ENCODE measurements around the gene CECR2. TPM values are rescaled to one million over a fixed set of nuclear protein-coding genes. Genes with fewer than 3 reads are reported as not detected.

CECR2 gene
- total and polyA plus RNA-seq, 10 of the 15 experiments (the other 5 are each of a cell fraction or from before 2014, with no cell fraction given) = 0.01 to 0.08 (median 0.01) TPM; not detected in 7

GRCh38 chr22:17384612-17385330 is 15.5 kb downstream of the CECR2 start:
- ATAC-seq (no peak), FAIRE-seq (no peak), DNase-seq (ENCODE audit: low read depth, low spot score) (no peak)
- ChIA-PET CTCF (no interaction called here), RAD21 (ENCODE audit: unreplicated experiment) (no interaction called here), POLR2A (no interaction called here), SMC1A (ENCODE audit: uncharacterized antibody, unreplicated experiment) (no interaction called here)
- Histone ChIP-seq H3K79me2 (ENCODE audit: control insufficient read depth, insufficient read depth, low read length) (no peaks in the 10 kb centered on the region), H3K36me3 (ENCODE audit: control insufficient read depth in 2 of 2, insufficient read depth in 2 of 2, low read length in 1 of 2) (no peaks in the 10 kb centered on the region), H3K27me3 (replicated peaks in 1 of 2; ENCODE audit: control insufficient read depth in 2 of 2, insufficient read depth in 2 of 2, low read length in 1 of 2) (no peaks in the 10 kb centered on the region; a peak in 1 of 4 replicates), H3K4me3 (no peak overlapping the region), H3K9ac (ENCODE audit: control insufficient read depth, insufficient read depth, low read length) (no peak overlapping the region), H4K20me1 (ENCODE audit: control insufficient read depth, insufficient read depth) (no peaks in the 10 kb centered on the region), H2AFZ (ENCODE audit: control insufficient read depth, low read depth, low read length) (no peak overlapping the region), H3K4me2 (ENCODE audit: control insufficient read depth, insufficient read depth) (no peak overlapping the region), H3K9me3 (replicated peaks; ENCODE audit: control insufficient read depth, insufficient read depth, low read length) (no peaks in the 10 kb centered on the region; the same call in 1 of the 3 replicates), H3K4me1 (ENCODE audit: control insufficient read depth, insufficient read depth, low read length) (no peaks in the 10 kb centered on the region), H3K27ac (ENCODE audit: control insufficient read depth, insufficient read depth) (no peak overlapping the region)
- in situ Hi-C loops (cut with MboI) (no loop called here), intact Hi-C loops (cut with micrococcal nuclease; ENCODE audit: unreplicated experiment) (no loop called here)
- 29% methylated on average over 7 of the region's 7 CpGs for WGBS (ENCODE audit: insufficient coverage, insufficient replicate concordance, low lambda C conversion rate, missing lambda C conversion rate)
- no TSS peak for BruUV-seq (replicated peaks)
- no peak for TF ChIP-seq KDM1A (IDR thresholded peaks at IDR 0.05; ENCODE audit: borderline replicate concordance)
- TF ChIP-seq SMC3 (IDR thresholded peaks at IDR 0.05; ENCODE audit: borderline replicate concordance, low read length) = no peak
- TF ChIP-seq ZNF274 (IDR thresholded peaks at IDR 0.05; ENCODE audit: insufficient read depth, insufficient read length) = no peak
- TF ChIP-seq ZNF217 (IDR thresholded peaks at IDR 0.05) = no peak
- TF ChIP-seq, protein P1, sequence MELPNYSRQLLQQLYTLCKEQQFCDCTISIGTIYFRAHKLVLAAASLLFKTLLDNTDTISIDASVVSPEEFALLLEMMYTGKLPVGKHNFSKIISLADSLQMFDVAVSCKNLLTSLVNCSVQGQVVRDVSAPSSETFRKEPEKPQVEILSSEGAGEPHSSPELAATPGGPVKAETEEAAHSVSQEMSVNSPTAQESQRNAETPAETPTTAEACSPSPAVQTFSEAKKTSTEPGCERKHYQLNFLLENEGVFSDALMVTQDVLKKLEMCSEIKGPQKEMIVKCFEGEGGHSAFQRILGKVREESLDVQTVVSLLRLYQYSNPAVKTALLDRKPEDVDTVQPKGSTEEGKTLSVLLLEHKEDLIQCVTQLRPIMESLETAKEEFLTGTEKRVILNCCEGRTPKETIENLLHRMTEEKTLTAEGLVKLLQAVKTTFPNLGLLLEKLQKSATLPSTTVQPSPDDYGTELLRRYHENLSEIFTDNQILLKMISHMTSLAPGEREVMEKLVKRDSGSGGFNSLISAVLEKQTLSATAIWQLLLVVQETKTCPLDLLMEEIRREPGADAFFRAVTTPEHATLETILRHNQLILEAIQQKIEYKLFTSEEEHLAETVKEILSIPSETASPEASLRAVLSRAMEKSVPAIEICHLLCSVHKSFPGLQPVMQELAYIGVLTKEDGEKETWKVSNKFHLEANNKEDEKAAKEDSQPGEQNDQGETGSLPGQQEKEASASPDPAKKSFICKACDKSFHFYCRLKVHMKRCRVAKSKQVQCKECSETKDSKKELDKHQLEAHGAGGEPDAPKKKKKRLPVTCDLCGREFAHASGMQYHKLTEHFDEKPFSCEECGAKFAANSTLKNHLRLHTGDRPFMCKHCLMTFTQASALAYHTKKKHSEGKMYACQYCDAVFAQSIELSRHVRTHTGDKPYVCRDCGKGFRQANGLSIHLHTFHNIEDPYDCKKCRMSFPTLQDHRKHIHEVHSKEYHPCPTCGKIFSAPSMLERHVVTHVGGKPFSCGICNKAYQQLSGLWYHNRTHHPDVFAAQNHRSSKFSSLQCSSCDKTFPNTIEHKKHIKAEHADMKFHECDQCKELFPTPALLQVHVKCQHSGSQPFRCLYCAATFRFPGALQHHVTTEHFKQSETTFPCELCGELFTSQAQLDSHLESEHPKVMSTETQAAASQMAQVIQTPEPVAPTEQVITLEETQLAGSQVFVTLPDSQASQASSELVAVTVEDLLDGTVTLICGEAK (IDR thresholded peaks at IDR 0.05; ENCODE audit: borderline replicate concordance) = no peak
- no peak for TF ChIP-seq ZNF207 (IDR thresholded peaks at IDR 0.05; ENCODE audit: borderline replicate concordance)
- TF ChIP-seq, protein P2, sequence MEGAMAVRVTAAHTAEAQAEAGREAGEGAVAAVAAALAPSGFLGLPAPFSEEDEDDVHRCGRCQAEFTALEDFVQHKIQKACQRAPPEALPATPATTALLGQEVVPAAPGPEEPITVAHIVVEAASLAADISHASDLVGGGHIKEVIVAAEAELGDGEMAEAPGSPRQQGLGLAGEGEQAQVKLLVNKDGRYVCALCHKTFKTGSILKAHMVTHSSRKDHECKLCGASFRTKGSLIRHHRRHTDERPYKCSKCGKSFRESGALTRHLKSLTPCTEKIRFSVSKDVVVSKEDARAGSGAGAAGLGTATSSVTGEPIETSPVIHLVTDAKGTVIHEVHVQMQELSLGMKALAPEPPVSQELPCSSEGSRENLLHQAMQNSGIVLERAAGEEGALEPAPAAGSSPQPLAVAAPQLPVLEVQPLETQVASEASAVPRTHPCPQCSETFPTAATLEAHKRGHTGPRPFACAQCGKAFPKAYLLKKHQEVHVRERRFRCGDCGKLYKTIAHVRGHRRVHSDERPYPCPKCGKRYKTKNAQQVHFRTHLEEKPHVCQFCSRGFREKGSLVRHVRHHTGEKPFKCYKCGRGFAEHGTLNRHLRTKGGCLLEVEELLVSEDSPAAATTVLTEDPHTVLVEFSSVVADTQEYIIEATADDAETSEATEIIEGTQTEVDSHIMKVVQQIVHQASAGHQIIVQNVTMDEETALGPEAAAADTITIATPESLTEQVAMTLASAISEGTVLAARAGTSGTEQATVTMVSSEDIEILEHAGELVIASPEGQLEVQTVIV (IDR thresholded peaks at IDR 0.05; ENCODE audit: borderline replicate concordance, partially characterized antibody) = no peak
- TF ChIP-seq, protein P3, sequence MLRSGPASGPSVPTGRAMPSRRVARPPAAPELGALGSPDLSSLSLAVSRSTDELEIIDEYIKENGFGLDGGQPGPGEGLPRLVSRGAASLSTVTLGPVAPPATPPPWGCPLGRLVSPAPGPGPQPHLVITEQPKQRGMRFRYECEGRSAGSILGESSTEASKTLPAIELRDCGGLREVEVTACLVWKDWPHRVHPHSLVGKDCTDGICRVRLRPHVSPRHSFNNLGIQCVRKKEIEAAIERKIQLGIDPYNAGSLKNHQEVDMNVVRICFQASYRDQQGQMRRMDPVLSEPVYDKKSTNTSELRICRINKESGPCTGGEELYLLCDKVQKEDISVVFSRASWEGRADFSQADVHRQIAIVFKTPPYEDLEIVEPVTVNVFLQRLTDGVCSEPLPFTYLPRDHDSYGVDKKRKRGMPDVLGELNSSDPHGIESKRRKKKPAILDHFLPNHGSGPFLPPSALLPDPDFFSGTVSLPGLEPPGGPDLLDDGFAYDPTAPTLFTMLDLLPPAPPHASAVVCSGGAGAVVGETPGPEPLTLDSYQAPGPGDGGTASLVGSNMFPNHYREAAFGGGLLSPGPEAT (IDR thresholded peaks at IDR 0.05; ENCODE audit: low read depth) = no peak
- TF ChIP-seq E2F8 (IDR thresholded peaks at IDR 0.05; ENCODE audit: low read depth, partially characterized antibody) = no peak
- no peak for TF ChIP-seq NFYA (IDR thresholded peaks at IDR 0.05; ENCODE audit: borderline replicate concordance, low read depth, low read length)
- TF ChIP-seq SPI1 (IDR thresholded peaks at IDR 0.05; ENCODE audit: borderline replicate concordance, insufficient read depth, low read depth, low read length) = no peak
- TF ChIP-seq EGR1 (IDR thresholded peaks at IDR 0.05; ENCODE audit: borderline replicate concordance in 1 of 2, low read depth in 2 of 2, low read length in 2 of 2) = no peak
